Gastroesophageal sphincter (tissue), 3 donors: ENCODE results near the gene TSPAN5.

Experiments used
- EP300 ChIP-seq: sonication (generic); formaldehyde crosslinking; IDR thresholded peaks from one replicate; pipeline ENCODE4 v1.6.1; 2017; ENCODE audit warnings: antibody characterized with exemption, mild to moderate bottlenecking
- POLR2A ChIP-seq, 2 donors: fragments of 450-650 bp; IDR thresholded peaks; one replicate each; pipeline ENCODE4 v1.6.1; 2017; ENCODE audit warnings: antibody characterized with exemption in 2 of 2, mild to moderate bottlenecking in 2 of 2, moderate library complexity in 1 of 2
- TF ChIP-seq, protein P1 (sequence below), 4 experiments: fragments of 200-600 bp in 2 of 4; fragments of 450-650 bp in 2 of 4; sonication (generic) in 1 of 4; IDR thresholded peaks; one replicate each; pipeline ENCODE4 v1.5.1; 2017 to 2019; ENCODE audit warnings: antibody characterized with exemption in 4 of 4, mild to moderate bottlenecking in 2 of 4, moderate library complexity in 2 of 4

DNA sequence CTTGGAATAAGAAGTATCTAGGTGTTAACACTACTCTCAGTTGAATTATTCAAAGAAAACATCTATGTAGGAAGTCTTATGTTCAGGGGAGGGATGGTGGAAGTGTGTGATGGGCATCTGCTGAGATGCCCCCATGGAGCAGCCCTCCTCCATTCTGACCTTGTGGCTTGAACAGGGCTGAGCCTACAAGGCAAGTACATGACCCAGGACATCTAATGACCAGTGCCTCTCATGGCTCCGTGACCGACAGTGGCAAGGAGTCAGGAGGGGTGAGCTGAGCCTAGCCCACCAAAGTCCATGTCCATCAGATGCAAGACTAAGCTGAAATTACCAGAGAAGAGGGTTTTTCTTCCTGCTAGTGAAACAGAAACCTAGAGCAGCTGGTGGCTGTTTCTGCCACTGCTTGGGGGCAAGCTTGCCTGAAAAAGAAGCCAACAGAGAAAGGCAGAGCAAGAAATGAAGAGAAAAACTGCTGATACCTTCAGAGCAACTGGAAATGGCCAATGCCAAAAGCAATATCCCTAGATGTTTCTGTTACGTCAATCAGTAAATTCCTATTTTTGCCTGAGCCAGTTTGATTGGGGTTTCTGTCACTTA is 113.5 kb downstream of the TSPAN5 start:
- TF ChIP-seq, protein P1, sequence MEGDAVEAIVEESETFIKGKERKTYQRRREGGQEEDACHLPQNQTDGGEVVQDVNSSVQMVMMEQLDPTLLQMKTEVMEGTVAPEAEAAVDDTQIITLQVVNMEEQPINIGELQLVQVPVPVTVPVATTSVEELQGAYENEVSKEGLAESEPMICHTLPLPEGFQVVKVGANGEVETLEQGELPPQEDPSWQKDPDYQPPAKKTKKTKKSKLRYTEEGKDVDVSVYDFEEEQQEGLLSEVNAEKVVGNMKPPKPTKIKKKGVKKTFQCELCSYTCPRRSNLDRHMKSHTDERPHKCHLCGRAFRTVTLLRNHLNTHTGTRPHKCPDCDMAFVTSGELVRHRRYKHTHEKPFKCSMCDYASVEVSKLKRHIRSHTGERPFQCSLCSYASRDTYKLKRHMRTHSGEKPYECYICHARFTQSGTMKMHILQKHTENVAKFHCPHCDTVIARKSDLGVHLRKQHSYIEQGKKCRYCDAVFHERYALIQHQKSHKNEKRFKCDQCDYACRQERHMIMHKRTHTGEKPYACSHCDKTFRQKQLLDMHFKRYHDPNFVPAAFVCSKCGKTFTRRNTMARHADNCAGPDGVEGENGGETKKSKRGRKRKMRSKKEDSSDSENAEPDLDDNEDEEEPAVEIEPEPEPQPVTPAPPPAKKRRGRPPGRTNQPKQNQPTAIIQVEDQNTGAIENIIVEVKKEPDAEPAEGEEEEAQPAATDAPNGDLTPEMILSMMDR (IDR thresholded peaks at IDR 0.05): no peak
- TF ChIP-seq EP300 (no peak), POLR2A (IDR thresholded peaks at IDR 0.05) (no peak)
